CD4-positive, alpha-beta T cell treated with Interleukin-4 for 4 hours (primary cell): Measurements from ENCODE around the gene CSKMT.
"Not testable (repeated sequence)": the region's sequence is repeated elsewhere in the genome, so short reads cannot be mapped to it uniquely, and the experiment has no call there.

Source experiments
- DNase-seq: peaks from one replicate; pipeline ENCODE4 v3.0.0-alpha.2; 2020

CSKMT gene

DNA sequence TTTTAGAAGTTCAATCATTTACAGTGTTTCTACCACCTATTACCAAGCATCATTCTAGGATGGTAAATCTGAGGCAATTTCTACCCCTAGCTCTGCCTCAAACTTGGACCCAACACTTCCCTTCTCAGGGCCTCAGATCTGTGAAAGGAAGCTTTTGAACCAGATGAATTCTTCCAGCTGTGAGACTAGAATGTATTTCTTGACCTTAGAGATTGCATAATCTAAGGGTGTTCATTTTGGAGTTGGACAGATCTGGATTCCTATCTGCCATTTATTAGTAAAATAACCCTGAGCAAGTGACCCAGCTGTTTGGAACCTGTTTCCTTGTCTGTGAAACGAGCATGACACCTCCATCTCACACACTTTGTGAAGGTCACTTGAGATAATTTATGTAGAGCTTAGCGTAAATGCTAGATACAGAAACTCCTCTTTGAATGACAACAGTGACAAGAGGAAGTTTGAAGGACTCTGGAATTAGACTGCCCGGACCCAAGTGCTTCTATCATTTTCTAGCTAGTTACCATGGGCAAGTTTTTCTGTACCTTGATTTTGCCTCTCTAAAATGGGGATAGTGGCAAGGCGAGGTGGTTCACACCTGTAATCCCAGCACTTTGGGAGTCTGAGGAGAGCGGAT lies 8.2 kb upstream of the CSKMT start:
- no peak for DNase-seq

- DNase-seq, result peak; percentile 48
These were observed 572 bp upstream of the CSKMT start for GRCh38 chr11:62664405-62665074.

- DNase-seq, result peak; percentile 74
These were observed 617 bp downstream of the CSKMT start for GRCh38 chr11:62665599-62666258.

DNA sequence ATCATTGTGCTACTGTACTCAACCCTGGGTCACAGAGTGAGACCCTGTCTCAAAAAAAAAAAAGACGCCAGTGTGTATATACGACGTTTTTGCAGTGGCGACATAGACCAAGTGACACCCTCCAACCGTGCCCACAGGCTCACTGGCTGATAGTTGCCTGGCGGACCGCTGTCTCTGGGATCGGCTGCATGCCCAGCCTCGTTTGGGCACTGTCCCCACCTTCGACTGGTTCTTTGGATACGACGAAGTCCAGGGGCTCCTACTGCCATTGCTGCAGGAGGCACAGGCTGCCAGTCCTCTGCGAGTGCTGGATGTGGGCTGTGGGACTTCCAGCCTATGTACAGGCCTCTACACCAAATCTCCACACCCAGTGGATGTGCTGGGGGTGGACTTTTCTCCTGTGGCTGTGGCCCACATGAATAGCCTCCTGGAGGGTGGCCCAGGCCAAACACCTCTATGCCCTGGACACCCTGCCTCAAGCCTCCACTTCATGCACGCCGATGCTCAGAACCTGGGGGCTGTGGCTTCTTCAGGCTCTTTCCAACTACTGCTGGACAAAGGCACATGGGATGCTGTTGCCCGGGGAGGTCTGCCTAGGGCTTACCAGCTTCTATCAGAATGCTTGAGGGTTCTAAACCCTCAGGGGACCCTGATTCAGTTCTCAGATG lies 1.3 kb downstream of the CSKMT start:
- DNase-seq, result no peak

GRCh38 chr11:62667460-62667859 lies 2.3 kb downstream of the CSKMT start:
- no peak for DNase-seq

GRCh38 chr11:62669420-62670161 lies 4.5 kb downstream of the CSKMT start:
- no peak for DNase-seq

DNA sequence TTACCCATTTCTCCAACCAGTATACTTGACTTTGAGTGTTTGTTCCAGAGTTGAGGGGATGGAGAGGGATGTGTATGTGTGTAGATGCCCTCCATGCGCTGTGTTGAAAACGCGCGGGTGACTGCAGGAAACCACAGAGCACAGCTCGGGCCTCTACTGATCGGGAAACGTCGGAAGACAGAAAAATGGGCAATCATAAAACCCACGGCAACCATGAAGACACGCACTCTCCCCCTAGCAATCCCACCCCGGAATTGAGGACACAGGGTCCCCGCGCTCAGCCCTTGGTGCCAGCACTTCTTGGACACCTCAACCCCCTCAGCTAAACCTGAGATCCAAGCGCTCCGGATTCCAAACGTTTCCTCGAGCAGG lies 6.1 kb downstream of the CSKMT start:
- no peak for DNase-seq

GRCh38 chr11:62671608-62672389 lies 6.7 kb downstream of the CSKMT start, which contains the start of the genes LBHD1 and UQCC3:
LBHD1 (minus strand) TSS chr11:62672267; CDS start chr11:62670031, 2,236 bp downstream.
UQCC3 (plus strand) TSS chr11:62671673; CDS start chr11:62671746, 73 bp downstream.
- peak; percentile 85 for DNase-seq

DNA sequence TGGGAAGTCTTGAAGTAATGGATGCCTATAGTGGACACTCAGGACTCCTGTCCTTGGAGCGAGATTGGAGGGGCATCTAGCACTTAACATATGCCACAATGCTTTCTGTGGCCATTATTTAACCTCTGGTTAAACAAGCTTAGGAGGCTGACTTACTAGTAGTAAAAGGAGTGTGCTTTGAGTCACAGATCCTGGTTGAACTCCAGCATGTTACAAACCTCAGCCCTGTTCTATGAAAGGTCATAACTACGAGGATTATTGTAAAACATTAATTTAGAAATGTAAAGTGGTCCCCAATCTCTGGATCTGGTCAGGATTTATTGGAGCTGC lies 8.0 kb downstream of the CSKMT start:
- DNase-seq, result no peak

GRCh38 chr11:62675415-62675814 lies 10.3 kb downstream of the CSKMT start:
- not testable (repeated sequence) for DNase-seq

DNA sequence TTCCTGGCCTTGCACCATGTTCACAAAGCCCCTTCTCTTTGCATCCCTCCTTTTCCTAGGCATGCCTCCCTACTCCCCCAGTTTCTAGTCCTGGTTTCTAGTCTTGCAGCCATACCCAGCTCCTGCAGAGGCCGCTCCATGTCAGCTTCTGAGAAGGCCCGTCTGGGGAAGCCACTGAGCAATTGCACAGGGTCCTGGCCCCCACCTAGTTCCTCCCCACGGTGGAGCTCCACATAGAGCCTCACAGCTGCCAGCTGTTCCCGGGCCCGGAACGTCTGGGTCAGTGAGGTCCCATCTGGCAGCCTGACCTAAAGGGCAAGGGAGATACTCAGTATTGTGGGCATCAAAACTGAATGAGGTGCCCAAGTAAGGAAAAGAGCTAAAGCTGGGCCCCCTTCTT lies 11.6 kb downstream of the CSKMT start:
- no peak for DNase-seq

DNA sequence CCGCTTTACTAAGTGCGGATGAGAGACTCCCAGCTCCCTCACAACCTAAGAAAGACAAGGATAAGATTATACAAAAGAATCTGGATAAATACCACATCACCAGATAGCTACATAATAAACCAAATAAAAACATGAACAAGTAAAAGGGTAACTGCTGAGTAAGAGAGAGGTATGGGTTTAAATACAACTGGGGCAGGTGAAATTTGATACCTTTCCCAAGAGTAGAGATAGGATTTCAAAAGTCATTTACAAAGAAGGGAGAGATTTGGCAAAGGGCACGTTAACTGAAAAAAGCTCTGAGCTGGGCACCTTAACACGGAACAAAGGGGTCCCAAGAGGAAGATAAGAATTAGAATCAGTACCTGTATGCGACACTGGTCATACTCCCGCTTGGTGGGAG lies 12.0 kb downstream of the CSKMT start:
- no peak for DNase-seq

DNA sequence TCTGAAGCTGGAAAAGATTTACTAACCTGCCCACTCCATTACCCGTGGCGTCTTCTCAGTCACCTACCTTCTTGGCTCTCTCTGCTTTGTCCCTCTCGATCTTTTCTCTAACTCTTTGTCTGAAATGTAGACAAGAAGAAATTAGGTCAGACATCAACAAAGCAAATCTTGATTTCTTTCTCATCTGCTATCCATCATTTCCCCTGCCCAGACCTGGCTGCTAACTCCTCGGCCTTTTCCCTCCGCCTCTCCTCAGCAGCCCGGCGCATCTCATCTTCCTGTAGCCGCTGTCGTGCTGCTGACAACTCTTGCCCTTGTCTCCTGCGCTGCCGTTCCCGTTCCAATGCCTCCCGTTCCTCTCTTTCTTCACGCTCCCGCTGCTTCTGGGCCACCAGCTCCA lies 12.6 kb downstream of the CSKMT start:
- DNase-seq, result no peak

DNA sequence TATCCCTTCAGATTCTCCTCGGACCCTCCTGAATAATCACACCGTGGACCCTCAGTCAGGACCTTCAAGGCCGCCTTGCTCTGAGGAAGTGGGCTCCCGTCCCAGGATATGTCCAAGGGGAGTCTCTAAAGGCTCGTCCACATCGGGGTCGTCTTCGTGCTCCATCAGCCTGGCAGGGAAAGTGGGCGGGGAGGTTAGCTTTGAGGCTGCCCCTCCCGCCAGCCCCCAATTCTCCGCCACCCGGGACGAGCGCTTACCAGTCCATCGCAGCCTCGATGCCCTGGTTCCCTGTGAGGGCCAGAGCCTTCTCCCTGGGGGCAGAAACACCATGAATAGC lies 13.3 kb downstream of the CSKMT start:
- no peak for DNase-seq

GRCh38 chr11:62678770-62679696 lies 13.9 kb downstream of the CSKMT start, which contains the start of gene UBXN1:
UBXN1 (minus strand) TSS chr11:62679073; CDS start chr11:62678923, 150 bp downstream.
- DNase-seq, result peak; percentile 85

DNA sequence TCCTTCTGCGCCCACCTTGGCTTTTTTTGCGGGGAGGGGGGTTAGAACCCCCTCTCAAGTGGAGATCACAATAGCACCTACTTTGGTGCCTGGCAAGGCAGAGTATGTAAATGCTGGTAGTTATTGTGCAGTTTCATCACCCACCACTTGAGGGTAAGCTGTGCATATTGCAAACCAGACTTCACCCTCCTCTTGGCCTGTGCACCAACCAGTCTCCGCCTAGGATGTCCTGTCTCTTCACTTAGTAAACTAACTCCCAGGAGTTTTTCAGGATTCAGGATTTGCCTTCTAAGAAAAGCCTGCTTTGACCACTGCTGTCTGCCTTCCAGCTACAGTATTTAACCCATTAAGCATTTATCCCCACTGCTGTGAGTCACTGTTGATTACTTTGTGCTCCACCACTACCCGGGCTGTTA lies 15.7 kb downstream of the CSKMT start:
- DNase-seq, result peak; percentile 47

DNA sequence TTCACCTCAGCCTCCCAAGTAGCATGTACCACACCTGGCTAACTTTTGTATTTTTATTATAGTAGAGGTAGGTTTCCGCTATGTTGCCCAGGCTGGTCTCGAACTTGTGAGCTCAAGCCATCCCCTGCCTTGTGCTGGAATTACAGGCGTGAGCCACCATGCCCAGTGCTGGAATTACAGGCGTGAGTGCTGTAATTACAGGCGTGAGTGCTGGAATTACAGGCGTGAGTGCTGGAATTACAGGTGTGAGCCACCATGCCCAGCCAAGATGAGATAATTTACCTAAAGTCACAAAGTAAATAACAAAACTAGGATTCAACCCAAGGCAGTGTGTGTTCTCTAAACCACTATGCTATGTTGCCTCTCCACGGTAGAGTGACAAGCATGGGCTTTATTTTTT lies 17.4 kb downstream of the CSKMT start:
- DNase-seq, result no peak

GRCh38 chr11:62687508-62688396 lies 22.6 kb downstream of the CSKMT start:
- no peak for DNase-seq

DNA sequence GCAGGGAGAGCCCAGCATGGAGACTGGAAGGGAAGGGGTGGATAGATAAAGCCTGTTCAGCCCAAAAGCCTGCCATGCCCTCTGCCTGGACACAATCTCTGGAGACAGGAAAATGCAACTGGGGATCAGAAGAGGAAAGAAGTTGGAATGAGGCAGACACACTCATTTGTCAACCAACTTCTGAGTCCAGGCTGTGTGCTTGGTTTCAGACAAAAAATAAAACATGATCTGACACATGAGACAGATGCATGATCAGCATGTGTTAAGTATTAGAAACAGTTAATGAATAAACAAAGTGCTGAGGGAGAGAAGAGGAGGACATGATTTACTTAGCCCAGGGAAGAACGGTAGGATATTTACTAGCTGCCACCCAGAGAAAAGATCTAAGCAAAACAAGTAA lies 23.4 kb downstream of the CSKMT start:
- no peak for DNase-seq
